ENCODE results near the gene MRPS18A. TPM values are rescaled to one million over a fixed set of nuclear protein-coding genes. Genes with fewer than 3 reads are reported as not detected.

Gene MRPS18A
- total RNA-seq, 4 donors from 2014 or later, result 30.7 to 47.4 (median 37.1) TPM

DNA sequence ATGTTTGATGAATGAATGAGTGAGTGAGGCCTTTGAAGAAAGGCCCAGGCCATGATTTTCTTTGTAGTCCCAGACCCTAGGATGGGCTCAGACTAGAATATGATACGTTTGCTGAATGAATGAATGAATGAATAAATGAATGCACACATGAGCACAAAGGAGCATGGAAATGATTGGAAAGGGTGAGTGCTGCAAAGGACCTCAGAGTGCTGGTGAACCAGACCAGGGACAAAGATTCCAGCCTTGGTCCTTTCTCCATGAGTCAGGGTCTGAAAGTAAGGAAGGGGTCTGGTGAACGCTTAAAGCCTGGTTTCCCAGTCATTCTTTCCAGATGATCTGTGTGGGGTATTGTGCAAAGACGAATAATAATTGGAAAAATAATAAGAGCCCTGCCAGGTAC lies 40.0 kb upstream of the MRPS18A start:
- H3K27ac ChIP-seq (replicated peaks in 1 of 4), result no peak overlapping the region
- peaks cover 0 to 6% (median 2%) of the 10 kb centered on the region in 4 donors for H3K4me1 ChIP-seq
- DNase-seq (ENCODE audit: extremely low spot score), result no peak
- TF ChIP-seq POLR2AphosphoS5 (IDR thresholded peaks at IDR 0.05) (no peak), CTCF (IDR thresholded peaks at IDR 0.05) (no peak), EP300 (IDR thresholded peaks at IDR 0.05) (no peak)
- no peak overlapping the region for H3K4me3 ChIP-seq
- intact Hi-C loops (cut with DNase I), result no loop called here
- no peaks in the 10 kb centered on the region for H3K36me3 ChIP-seq
- peaks cover 0 to 26% (median 9%) of the 10 kb centered on the region in 4 donors for H3K9me3 ChIP-seq
- WGBS, result 84% methylated on average over 3 of the region's 3 CpGs
- H3K27me3 ChIP-seq, result no peaks in the 10 kb centered on the region

GRCh38 chr6:43725643-43726580 lies 38.3 kb upstream of the MRPS18A start:
- intact Hi-C loops (cut with DNase I), result no loop called here
- no peak for DNase-seq (ENCODE audit: extremely low spot score)
- H3K27me3 ChIP-seq, result no peaks in the 10 kb centered on the region
- H3K36me3 ChIP-seq, result no peaks in the 10 kb centered on the region
- 92% methylated on average over 7 of the region's 7 CpGs for WGBS
- peaks cover 0 to 14% (median 3%) of the 10 kb centered on the region in 4 donors for H3K9me3 ChIP-seq
- peaks cover 0 to 6% (median 2%) of the 10 kb centered on the region in 4 donors for H3K4me1 ChIP-seq
- TF ChIP-seq POLR2A (IDR thresholded peaks at IDR 0.05; ENCODE audit: low read depth) (no peak), POLR2AphosphoS5 (IDR thresholded peaks at IDR 0.05) (no peak), CTCF (IDR thresholded peaks at IDR 0.05) (no peak), EP300 (IDR thresholded peaks at IDR 0.05) (no peak)
- no peak overlapping the region for H3K4me3 ChIP-seq
- no peak overlapping the region for H3K27ac ChIP-seq (replicated peaks in 1 of 4)

DNA sequence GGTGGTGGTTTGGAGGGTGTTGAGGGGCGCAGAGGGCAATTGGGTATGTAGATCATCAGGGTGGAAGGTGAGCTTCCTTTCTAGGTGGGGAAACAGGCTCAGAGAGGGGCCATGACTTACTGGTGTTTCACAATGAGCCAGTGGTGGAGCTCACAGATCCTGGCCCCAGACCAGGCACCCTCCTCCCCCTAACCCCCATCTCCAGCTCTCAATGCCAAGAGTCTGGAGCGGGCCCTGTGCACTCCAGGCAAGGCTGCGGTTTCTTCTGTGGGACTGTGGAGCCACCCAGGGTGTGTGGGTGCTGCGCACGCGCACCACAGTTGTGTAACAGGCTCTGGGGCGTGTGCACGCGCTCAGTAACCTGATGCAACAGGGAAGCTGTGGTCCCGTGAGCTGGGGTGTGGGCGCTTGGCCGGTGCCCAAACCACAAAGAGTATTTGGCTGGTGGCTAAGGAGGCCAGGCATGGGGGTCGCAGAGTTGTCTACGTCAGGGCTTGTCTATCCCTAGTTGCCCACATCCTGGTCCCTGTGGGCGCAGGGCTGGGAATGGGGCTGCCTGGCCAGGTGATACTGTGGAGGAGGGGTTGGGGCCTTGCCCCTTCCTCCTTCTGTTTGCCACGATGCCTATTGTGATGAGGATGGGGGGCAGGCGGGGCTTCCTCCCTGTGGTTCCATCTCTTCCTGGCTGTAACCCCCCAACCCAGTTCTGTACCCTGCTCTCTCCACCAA lies 37.5 kb upstream of the MRPS18A start:
- no peaks in the 10 kb centered on the region for H3K36me3 ChIP-seq
- peaks cover 0 to 6% (median 2%) of the 10 kb centered on the region in 4 donors for H3K4me1 ChIP-seq
- TF ChIP-seq POLR2A (IDR thresholded peaks at IDR 0.05; ENCODE audit: low read depth) (no peak), POLR2AphosphoS5 (IDR thresholded peaks at IDR 0.05) (peak; percentile 51 to 57)
- H3K27me3 ChIP-seq, result no peaks in the 10 kb centered on the region
- no peak overlapping the region for H3K4me3 ChIP-seq
- intact Hi-C loops (cut with DNase I), result no loop called here
- WGBS, result 59% methylated on average over 14 of the region's 17 CpGs
- H3K27ac ChIP-seq (replicated peaks in 1 of 4), result no peak overlapping the region
- peaks cover 0 to 5% (median 0%) of the 10 kb centered on the region in 4 donors for H3K9me3 ChIP-seq
- peak; percentile 93 for DNase-seq (ENCODE audit: extremely low spot score)

DNA sequence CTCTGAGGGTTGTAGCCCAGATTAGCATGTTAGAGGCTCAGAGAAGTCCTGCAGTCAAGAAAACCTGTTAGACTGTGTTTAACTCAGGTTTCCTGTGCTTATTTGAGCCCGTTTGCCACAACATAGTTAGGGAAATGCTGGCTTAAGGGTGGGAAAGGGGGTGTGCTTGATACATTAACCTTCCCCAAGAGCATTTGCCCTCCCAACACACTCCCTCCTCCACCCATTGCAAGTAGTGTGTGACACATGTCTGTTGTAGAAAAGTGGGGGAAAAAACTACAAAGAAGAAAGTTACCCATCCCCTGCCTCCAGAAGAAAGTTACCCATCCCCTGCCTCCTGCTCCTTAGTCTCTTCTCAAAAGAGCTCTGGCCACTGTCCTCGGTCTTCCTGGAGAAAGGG lies 36.8 kb upstream of the MRPS18A start:
- intact Hi-C loops (cut with DNase I), result no loop called here
- Histone ChIP-seq H3K27ac (replicated peaks in 1 of 4) (no peak overlapping the region), H3K9me3 (no peaks in the 10 kb centered on the region), H3K36me3 (no peaks in the 10 kb centered on the region), H3K4me3 (no peak overlapping the region), H3K27me3 (peaks cover 0 to 5% (median 0%) of the 10 kb centered on the region in 4 donors), H3K4me1 (peaks cover 0 to 6% (median 2%) of the 10 kb centered on the region in 4 donors)
- DNase-seq (ENCODE audit: extremely low spot score), result no peak
- WGBS, result 76% methylated on average over 2 of the region's 2 CpGs
- TF ChIP-seq POLR2AphosphoS5 (IDR thresholded peaks at IDR 0.05) (no peak), CTCF (IDR thresholded peaks at IDR 0.05) (no peak), EP300 (IDR thresholded peaks at IDR 0.05) (no peak), POLR2A (IDR thresholded peaks at IDR 0.05; ENCODE audit: low read depth) (no peak)

GRCh38 chr6:43723737-43724295 lies 36.2 kb upstream of the MRPS18A start:
- TF ChIP-seq CTCF (IDR thresholded peaks at IDR 0.05) (peak; percentile 39 to 46 (median 43)), POLR2A (IDR thresholded peaks at IDR 0.05; ENCODE audit: low read depth) (no peak)
- peaks cover 0 to 6% (median 5%) of the 10 kb centered on the region in 4 donors for H3K4me1 ChIP-seq
- no peak for DNase-seq (ENCODE audit: extremely low spot score)
- peaks cover 0 to 5% (median 0%) of the 10 kb centered on the region in 4 donors for H3K27me3 ChIP-seq
- 70% methylated on average over 9 of the region's 9 CpGs for WGBS
- intact Hi-C loops (cut with DNase I), result no loop called here
- H3K27ac ChIP-seq (replicated peaks in 1 of 4), result no peak overlapping the region
- H3K9me3 ChIP-seq, result no peaks in the 10 kb centered on the region
- H3K36me3 ChIP-seq, result no peaks in the 10 kb centered on the region
- H3K4me3 ChIP-seq, result no peak overlapping the region
